DOHH2 (cell line): ENCODE measurements around the gene CFAP91.

Experiments
- H3F3A ChIP-seq: fragments of 200-600 bp; sonication (generic), shearing (Covaris generic); 2 replicates; pipeline ENCODE4 v1.6.0; 2016; ENCODE audit warnings: antibody characterized with exemption, mild to moderate bottlenecking; ENCODE audit not compliant: control insufficient read depth, insufficient read depth
- H3K27ac ChIP-seq: fragments of 200-600 bp; sonication (generic); 2 replicates; pipeline ENCODE4 v1.5.1; 2014; ENCODE audit warnings: low read depth, mild to moderate bottlenecking, low read length, moderate library complexity
- H3K27me3 ChIP-seq: fragments of 200-600 bp; sonication (generic); 2 replicates; pipeline ENCODE4 v1.6.1; 2014; ENCODE audit warnings: mild to moderate bottlenecking, low read length, mixed read lengths; ENCODE audit not compliant: control insufficient read depth
- H3K36me3 ChIP-seq: fragments of 200-600 bp; sonication (generic); 2 replicates; pipeline ENCODE4 v1.6.1; 2014; ENCODE audit warnings: mild to moderate bottlenecking, low read length, moderate library complexity, mixed read lengths; ENCODE audit not compliant: control insufficient read depth
- H3K4me1 ChIP-seq: fragments of 200-600 bp; sonication (generic); 2 replicates; pipeline ENCODE4 v1.6.1; 2014; ENCODE audit warnings: mild to moderate bottlenecking, low read length, mixed read lengths; ENCODE audit not compliant: control insufficient read depth
- H3K4me2 ChIP-seq: fragments of 200-600 bp; sonication (generic); 2 replicates; pipeline ENCODE4 v1.6.0; 2014; ENCODE audit warnings: mild to moderate bottlenecking, low read length, moderate library complexity
- H3K4me3 ChIP-seq: fragments of 200-600 bp; sonication (generic); 2 replicates; pipeline ENCODE4 v1.5.1; 2014; ENCODE audit warnings: mild to moderate bottlenecking, low read length, mixed read lengths
- H3K79me2 ChIP-seq: fragments of 200-600 bp; sonication (generic); 2 replicates; pipeline ENCODE4 v1.6.1; 2014; ENCODE audit warnings: mild to moderate bottlenecking, low read length, mixed read lengths; ENCODE audit not compliant: control insufficient read depth
- H3K9me2 ChIP-seq: fragments of 200-600 bp; sonication (generic); replicated peaks from 2 replicates; pipeline ENCODE4 v1.6.1; 2014; ENCODE audit warnings: mild to moderate bottlenecking, low read length, mixed read lengths; ENCODE audit not compliant: control insufficient read depth
- H3K9me3 ChIP-seq: fragments of 200-600 bp; sonication (generic); 2 replicates; pipeline ENCODE4 v1.6.1; 2014; ENCODE audit warnings: antibody characterized with exemption, low read length, mixed read lengths; ENCODE audit not compliant: control insufficient read depth, insufficient read depth
- H4K20me1 ChIP-seq: fragments of 200-600 bp; sonication (generic); 2 replicates; pipeline ENCODE4 v1.6.0; 2014; ENCODE audit warnings: low read depth, mild to moderate bottlenecking, antibody characterized with exemption, low read length, moderate library complexity; ENCODE audit not compliant: control insufficient read depth, insufficient read depth
- CTCF ChIP-seq: fragments of 200-600 bp; sonication (generic); IDR thresholded peaks from one replicate; pipeline ENCODE4 v1.5.1; 2014; ENCODE audit warnings: antibody characterized with exemption, mild to moderate bottlenecking, low read depth, low read length; ENCODE audit not compliant: poor library complexity, severe bottlenecking
- EZH2phosphoT487 ChIP-seq: fragments of 200-600 bp; sonication (generic); IDR thresholded peaks from 2 replicates; pipeline ENCODE4 v1.6.1; 2017; ENCODE audit warnings: borderline replicate concordance, mild to moderate bottlenecking, antibody characterized with exemption, low read length, moderate library complexity, mixed read lengths

The CFAP91 gene

GRCh38 chr3:119715105-119715504, 12.3 kb downstream of the CFAP91 start:
- TF ChIP-seq CTCF = no peak

GRCh38 chr3:119716998-119717397, 14.2 kb downstream of the CFAP91 start:
- Histone ChIP-seq H3K27me3 (no peaks in the 10 kb centered on the region), H4K20me1 (no peaks in the 10 kb centered on the region), H3F3A (no peaks in the 10 kb centered on the region), H3K9me3 (no peaks in the 10 kb centered on the region), H3K79me2 (no peaks in the 10 kb centered on the region), H3K4me1 (no peaks in the 10 kb centered on the region), H3K4me3 (no peak overlapping the region), H3K4me2 (no peak overlapping the region), H3K36me3 (no peaks in the 10 kb centered on the region), H3K27ac (no peak overlapping the region), H3K9me2 (no peaks in the 10 kb centered on the region)
- TF ChIP-seq CTCF = no peak
- no peak for TF ChIP-seq EZH2phosphoT487

More at GRCh38 chr3:119715105-119715504, 12.3 kb downstream of the CFAP91 start:
- Histone ChIP-seq H3K4me2 (no peak overlapping the region), H3K27ac (no peak overlapping the region), H3K4me1 (no peaks in the 10 kb centered on the region), H3K9me2 (no peaks in the 10 kb centered on the region), H4K20me1 (no peaks in the 10 kb centered on the region), H3F3A (no peaks in the 10 kb centered on the region), H3K9me3 (no peaks in the 10 kb centered on the region), H3K79me2 (no peaks in the 10 kb centered on the region), H3K36me3 (no peaks in the 10 kb centered on the region), H3K27me3 (no peaks in the 10 kb centered on the region), H3K4me3 (no peak overlapping the region)

GRCh38 chr3:119717520-119717919, 14.7 kb downstream of the CFAP91 start:
- no peaks in the 10 kb centered on the region for H3K79me2 ChIP-seq
- TF ChIP-seq CTCF = no peak
- no peak for TF ChIP-seq EZH2phosphoT487
- H3K9me3 ChIP-seq = no peaks in the 10 kb centered on the region
- no peaks in the 10 kb centered on the region for H3K4me1 ChIP-seq
- H4K20me1 ChIP-seq = no peaks in the 10 kb centered on the region
- no peaks in the 10 kb centered on the region for H3K27me3 ChIP-seq
- H3K36me3 ChIP-seq = no peaks in the 10 kb centered on the region
- H3K27ac ChIP-seq = no peak overlapping the region
- no peaks in the 10 kb centered on the region for H3K9me2 ChIP-seq
- H3K4me3 ChIP-seq = no peak overlapping the region
- no peak overlapping the region for H3K4me2 ChIP-seq
- no peaks in the 10 kb centered on the region for H3F3A ChIP-seq

GRCh38 chr3:119723022-119723421, 20.2 kb downstream of the CFAP91 start:
- H3K4me3 ChIP-seq = no peak overlapping the region
- H3K27ac ChIP-seq = no peak overlapping the region
- no peak overlapping the region for H3K4me2 ChIP-seq
- TF ChIP-seq EZH2phosphoT487 = no peak
- no peak for TF ChIP-seq CTCF
- no peaks in the 10 kb centered on the region for H4K20me1 ChIP-seq
- H3F3A ChIP-seq = no peaks in the 10 kb centered on the region
- no peaks in the 10 kb centered on the region for H3K9me2 ChIP-seq
- no peaks in the 10 kb centered on the region for H3K9me3 ChIP-seq
- H3K36me3 ChIP-seq = no peaks in the 10 kb centered on the region
- no peaks in the 10 kb centered on the region for H3K79me2 ChIP-seq
- H3K4me1 ChIP-seq = no peaks in the 10 kb centered on the region
- no peaks in the 10 kb centered on the region for H3K27me3 ChIP-seq
